Measurements from ENCODE around the gene GPR3. TPM values are rescaled to one million over a fixed set of nuclear protein-coding genes. Genes with fewer than 3 reads are reported as not detected.

GPR3 gene
- total and polyA plus RNA-seq, 2 of the 8 experiments (the other 6 are each of a cell fraction or from before 2014, with no cell fraction given), result 9.9 to 26.5 TPM

GRCh38 chr1:27374362-27375086 is 17.9 kb upstream of the GPR3 start, which contains the start of gene FCN3:
TSS of gene FCN3 (minus strand) at chr1:27374824. CDS start at chr1:27374818, 6 bp downstream.
- no peak within 1 kb of the TSS for H3K4me2 ChIP-seq (ENCODE audit: insufficient read depth in 1 of 2, low read depth in 2 of 2, low read length in 2 of 2)
- no peaks in the 10 kb centered on the region for H3K9me3 ChIP-seq (ENCODE audit: insufficient read depth in 2 of 2, low read depth in 1 of 2, low read length in 1 of 2)
- no peak within 1 kb of the TSS for H3K23ac ChIP-seq (ENCODE audit: insufficient read length)
- POLR2A ChIA-PET (ENCODE audit: partially characterized antibody), result no interaction called here
- no peak within 1 kb of the TSS for H2BK120ac ChIP-seq (replicated peaks; ENCODE audit: low read depth, low read length)
- H4K8ac ChIP-seq (ENCODE audit: extremely low read depth, insufficient read depth, low read length), result no peak within 1 kb of the TSS; the same call in 1 of the 2 replicates
- peaks cover 0 to 3% (median 0%) of the 10 kb centered on the region in 4 experiments; a peak in 1 of 7 replicates for H3K4me1 ChIP-seq (replicated peaks in 1 of 4; ENCODE audit: control insufficient read depth in 3 of 4, insufficient read depth in 4 of 4, low read length in 3 of 4)
- no peaks in the 10 kb centered on the region for H3K79me2 ChIP-seq (ENCODE audit: control insufficient read depth in 1 of 2, insufficient read depth in 2 of 2, low read length in 2 of 2)
- no peak within 1 kb of the TSS for H3K9ac ChIP-seq (replicated peaks in 1 of 4; ENCODE audit: extremely low read depth in 1 of 4, low read depth in 3 of 4, low read length in 3 of 4)
- no peaks in the 10 kb centered on the region for H3K36me3 ChIP-seq (ENCODE audit: control insufficient read depth in 2 of 4, insufficient read depth in 4 of 4, low read length in 3 of 4)
- no peak within 1 kb of the TSS for H4K91ac ChIP-seq (replicated peaks; ENCODE audit: insufficient read length, low read length)
- no peak for TF ChIP-seq KDM5A (IDR thresholded peaks at IDR 0.05; ENCODE audit: low read length)
- TF ChIP-seq TAF1 (IDR thresholded peaks at IDR 0.05; ENCODE audit: low read depth, low read length), result no peak
- H2BK5ac ChIP-seq (ENCODE audit: low read depth, low read length), result no peak within 1 kb of the TSS
- no peak within 1 kb of the TSS for H2BK20ac ChIP-seq (ENCODE audit: low read length)
- H4K5ac ChIP-seq (ENCODE audit: insufficient read length, low read depth, low read length), result no peak within 1 kb of the TSS
- H3K27ac ChIP-seq (ENCODE audit: low read depth, low read length), result no peak within 1 kb of the TSS
- H3K4ac ChIP-seq (replicated peaks; ENCODE audit: insufficient read length, low read depth, low read length), result no peak within 1 kb of the TSS
- DNase-seq (ENCODE audit: low read depth in 1 of 2, low spot score in 2 of 2), result no peak
- no peak within 1 kb of the TSS for H3K56ac ChIP-seq (replicated peaks; ENCODE audit: insufficient read length, low read depth, low read length)
- no peak within 1 kb of the TSS; the same call in 1 of the 2 replicates for H3K18ac ChIP-seq (ENCODE audit: extremely low read depth, low read length)
- no peak within 1 kb of the TSS; the same call in 1 of the 2 replicates for H2BK15ac ChIP-seq (ENCODE audit: low read length)
- no peak within 1 kb of the TSS for H3K14ac ChIP-seq (ENCODE audit: insufficient read length)
- H4K20me1 ChIP-seq (replicated peaks in 1 of 2; ENCODE audit: control insufficient read depth in 1 of 2, insufficient read depth in 2 of 2, low read length in 2 of 2), result no peaks in the 10 kb centered on the region
- H3K4me3 ChIP-seq (ENCODE audit: extremely low read depth in 1 of 4, insufficient read depth in 2 of 4, low read depth in 3 of 4, low read length in 4 of 4), result no peak within 1 kb of the TSS
- no peaks in the 10 kb centered on the region for H3K27me3 ChIP-seq (replicated peaks in 1 of 4; ENCODE audit: control insufficient read depth in 3 of 4, extremely low read depth in 1 of 4, insufficient read depth in 3 of 4, low read length in 3 of 4)
- 73% methylated on average over 4 of the region's 4 CpGs; no CpG with 5 or more reads in 1 of the 2 experiments for WGBS, 2 experiments (ENCODE audit: extremely low coverage in 1 of 2, insufficient coverage in 1 of 2, insufficient read length in 1 of 2, insufficient replicate concordance in 2 of 2, low coverage in 1 of 2, low lambda C conversion rate in 2 of 2, missing lambda C conversion rate in 1 of 2)
- H2BK12ac ChIP-seq (ENCODE audit: low read depth, low read length), result no peak within 1 kb of the TSS; the same call in 1 of the 2 replicates
- no peaks in the 10 kb centered on the region for H3K79me1 ChIP-seq (ENCODE audit: low read depth, low read length)
- CTCF ChIA-PET (ENCODE audit: partially characterized antibody), result interaction anchor here (0.6 to 28.8 kb wide), 8 partner anchors 9 to 501 kb away, joined by 3 to 625 read pairs (median 3); partner anchors contain the start of genes CD164L2, FCN3, GPR3 and MAP3K6
- no peak for FAIRE-seq
- no peak within 1 kb of the TSS for H2AFZ ChIP-seq (ENCODE audit: low read length)
- no peaks in the 10 kb centered on the region for H3K23me2 ChIP-seq (ENCODE audit: low read depth, low read length)
- H2AK5ac ChIP-seq (ENCODE audit: low read depth, low read length), result no peak within 1 kb of the TSS

All from H1 (cell line).